Breast epithelium (tissue), 4 donors: ENCODE data around the gene OPCML. TPM values are rescaled to one million over a fixed set of nuclear protein-coding genes. Genes with fewer than 3 reads are reported as not detected.
"Not testable (repeated sequence)": the region's sequence is repeated elsewhere in the genome, so short reads cannot be mapped to it uniquely, and the experiment has no call there.

ENCODE experiments used
- DNase-seq, 2 donors: peaks; one replicate each; pipeline ENCODE4 v3.0.0-alpha.2; 2019; ENCODE audit warnings: low spot score in 2 of 2
- H3K27ac ChIP-seq, 2 donors: fragments of 200-600 bp; sonication (generic) in 1 of 2; one replicate each; pipeline ENCODE4 v1.5.1; 2016 to 2019; ENCODE audit warnings: mild to moderate bottlenecking in 1 of 2
- H3K27me3 ChIP-seq, 2 donors: fragments of 200-600 bp; sonication (generic) in 1 of 2; one replicate each; pipeline versions ENCODE4 v1.5.1 to v1.6.0; 2017 to 2019; ENCODE audit warnings: control low read depth in 1 of 2, mild to moderate bottlenecking in 1 of 2
- H3K36me3 ChIP-seq: fragments of 200-600 bp; one replicate; pipeline ENCODE4 v1.5.1; 2019
- H3K4me1 ChIP-seq, 2 donors: fragments of 200-600 bp; sonication (generic); one replicate each; pipeline ENCODE4 v1.5.1; 2016 to 2019; ENCODE audit warnings: control low read depth in 1 of 2
- H3K4me3 ChIP-seq, 3 donors: fragments of 200-600 bp; sonication (generic); 1 replicate in 2 of 3; 2 replicates in 1 of 3; pipeline ENCODE4 v1.5.1; 2016 to 2019; ENCODE audit warnings: mild to moderate bottlenecking in 3 of 3, moderate library complexity in 2 of 3
- H3K9me3 ChIP-seq, 2 donors: fragments of 200-600 bp; sonication (generic) in 1 of 2; one replicate each; pipeline ENCODE4 v1.5.1; 2016 to 2019; ENCODE audit warnings: control low read depth in 1 of 2
- POLR2A ChIP-seq: fragments of 450-650 bp; IDR thresholded peaks from one replicate; pipeline ENCODE4 v1.6.1; 2016; ENCODE audit warnings: antibody characterized with exemption, mild to moderate bottlenecking, moderate library complexity
- POLR2AphosphoS5 ChIP-seq, 3 donors: sonication (generic); formaldehyde crosslinking; IDR thresholded peaks; one replicate each; pipeline ENCODE4 v1.6.1; 2017; ENCODE audit warnings: antibody characterized with exemption in 3 of 3
- intact Hi-C: fragments of 100-400 bp; cut with DNase I; formaldehyde crosslinking; loops from one replicate; pipeline ENCODE4 v1.15.1; 2023; ENCODE audit warnings: low total_unique reads
- total RNA-seq, 3 donors: library from RNA; depleted of rRNA; stranded (reverse); fragments of >200 nt; gene quantifications; one replicate each; pipeline ENCODE4 v1.1.0, GENCODE V29; 2016
- TF ChIP-seq, protein P1 (sequence below), 3 donors: fragments of 450-650 bp; IDR thresholded peaks; one replicate each; pipeline ENCODE4 v1.5.1; 2016 to 2017; ENCODE audit warnings: antibody characterized with exemption in 3 of 3, mild to moderate bottlenecking in 3 of 3, moderate library complexity in 3 of 3

Gene OPCML
- total RNA-seq, 3 donors from 2014 or later, result not detected

- no peak for DNase-seq
- intact Hi-C loops, result no loop called here
- no peak overlapping the region for H3K4me3 ChIP-seq
- TF ChIP-seq POLR2AphosphoS5 (IDR thresholded peaks at IDR 0.05) (no peak), POLR2A (no peak)
- TF ChIP-seq, protein P1, sequence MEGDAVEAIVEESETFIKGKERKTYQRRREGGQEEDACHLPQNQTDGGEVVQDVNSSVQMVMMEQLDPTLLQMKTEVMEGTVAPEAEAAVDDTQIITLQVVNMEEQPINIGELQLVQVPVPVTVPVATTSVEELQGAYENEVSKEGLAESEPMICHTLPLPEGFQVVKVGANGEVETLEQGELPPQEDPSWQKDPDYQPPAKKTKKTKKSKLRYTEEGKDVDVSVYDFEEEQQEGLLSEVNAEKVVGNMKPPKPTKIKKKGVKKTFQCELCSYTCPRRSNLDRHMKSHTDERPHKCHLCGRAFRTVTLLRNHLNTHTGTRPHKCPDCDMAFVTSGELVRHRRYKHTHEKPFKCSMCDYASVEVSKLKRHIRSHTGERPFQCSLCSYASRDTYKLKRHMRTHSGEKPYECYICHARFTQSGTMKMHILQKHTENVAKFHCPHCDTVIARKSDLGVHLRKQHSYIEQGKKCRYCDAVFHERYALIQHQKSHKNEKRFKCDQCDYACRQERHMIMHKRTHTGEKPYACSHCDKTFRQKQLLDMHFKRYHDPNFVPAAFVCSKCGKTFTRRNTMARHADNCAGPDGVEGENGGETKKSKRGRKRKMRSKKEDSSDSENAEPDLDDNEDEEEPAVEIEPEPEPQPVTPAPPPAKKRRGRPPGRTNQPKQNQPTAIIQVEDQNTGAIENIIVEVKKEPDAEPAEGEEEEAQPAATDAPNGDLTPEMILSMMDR (IDR thresholded peaks at IDR 0.05), result no peak
- H3K27me3 ChIP-seq, result peaks cover 0 to 23% of the 10 kb centered on the region in 2 donors
- H3K36me3 ChIP-seq, result no peaks in the 10 kb centered on the region
- H3K4me1 ChIP-seq, result no peaks in the 10 kb centered on the region
- H3K27ac ChIP-seq, result no peak overlapping the region
- no peaks in the 10 kb centered on the region for H3K9me3 ChIP-seq
Measured at GRCh38 chr11:132402071-132402684, 1130.1 kb downstream of the OPCML start.

DNA sequence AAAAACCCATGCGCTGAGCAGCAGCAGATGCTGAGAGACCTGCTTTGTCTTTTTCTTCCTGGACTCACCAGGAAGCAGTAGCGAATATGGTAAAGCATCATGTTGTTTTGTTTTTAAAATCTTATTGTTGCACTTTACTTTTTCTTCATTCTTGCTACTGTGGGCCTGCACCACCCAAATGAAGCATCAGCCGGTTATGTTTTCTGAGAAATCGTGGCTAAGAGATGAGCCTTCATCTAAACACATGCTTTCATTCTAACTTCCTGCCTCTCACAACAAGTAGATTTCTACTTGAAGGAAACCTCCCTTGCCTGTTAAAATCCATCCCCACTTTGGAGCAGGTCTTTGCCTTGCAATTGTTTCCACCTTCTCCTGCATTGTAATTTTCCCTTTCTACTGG is 1136.0 kb downstream of the OPCML start:
- Histone ChIP-seq H3K27me3 (peaks cover 0 to 8% of the 10 kb centered on the region in 2 donors), H3K9me3 (no peaks in the 10 kb centered on the region), H3K36me3 (no peaks in the 10 kb centered on the region), H3K4me3 (no peak overlapping the region), H3K27ac (no peak overlapping the region), H3K4me1 (no peaks in the 10 kb centered on the region)
- no peak for TF ChIP-seq POLR2AphosphoS5 (IDR thresholded peaks at IDR 0.05)
- TF ChIP-seq POLR2A, result no peak
- TF ChIP-seq, protein P1 (IDR thresholded peaks at IDR 0.05), result no peak
- DNase-seq, result no peak
- intact Hi-C loops, result no loop called here

GRCh38 chr11:132395434-132395833 is 1136.9 kb downstream of the OPCML start:
- Histone ChIP-seq H3K27me3 (peaks cover 0 to 4% of the 10 kb centered on the region in 2 donors), H3K36me3 (no peaks in the 10 kb centered on the region), H3K4me1 (no peaks in the 10 kb centered on the region), H3K27ac (no peak overlapping the region), H3K9me3 (peaks cover 0 to 7% of the 10 kb centered on the region in 2 donors), H3K4me3 (no peak overlapping the region)
- no peak for TF ChIP-seq POLR2AphosphoS5 (IDR thresholded peaks at IDR 0.05)
- TF ChIP-seq POLR2A, result no peak
- TF ChIP-seq, protein P1 (IDR thresholded peaks at IDR 0.05), result no peak
- intact Hi-C loops, result no loop called here
- no peak for DNase-seq

- no peak overlapping the region for H3K27ac ChIP-seq
- H3K4me3 ChIP-seq, result no peak overlapping the region
- no peaks in the 10 kb centered on the region for H3K27me3 ChIP-seq
- no peak for DNase-seq
- intact Hi-C loops, result no loop called here
- no peaks in the 10 kb centered on the region for H3K36me3 ChIP-seq
- peaks cover 5 to 9% of the 10 kb centered on the region in 2 donors for H3K9me3 ChIP-seq
- H3K4me1 ChIP-seq, result no peaks in the 10 kb centered on the region
- no peak for TF ChIP-seq POLR2A
- no peak for TF ChIP-seq POLR2AphosphoS5 (IDR thresholded peaks at IDR 0.05)
- TF ChIP-seq, protein P1 (IDR thresholded peaks at IDR 0.05), result no peak
Measured at GRCh38 chr11:132379540-132379939, 1152.8 kb downstream of the OPCML start.

- no peaks in the 10 kb centered on the region for H3K27me3 ChIP-seq
- intact Hi-C loops, result loop anchor here (5.0 kb wide), 1 partner anchor 454 kb away; no protein-coding TSS in a partner anchor
- H3K4me1 ChIP-seq, result no peaks in the 10 kb centered on the region
- no peaks in the 10 kb centered on the region for H3K9me3 ChIP-seq
- H3K4me3 ChIP-seq, result no peak overlapping the region
- no peak for DNase-seq
- TF ChIP-seq, protein P1 (IDR thresholded peaks at IDR 0.05), result no peak
- TF ChIP-seq POLR2A (no peak), POLR2AphosphoS5 (IDR thresholded peaks at IDR 0.05) (no peak)
- no peaks in the 10 kb centered on the region for H3K36me3 ChIP-seq
- H3K27ac ChIP-seq, result no peak overlapping the region
Measured at GRCh38 chr11:132373405-132374143, 1158.7 kb downstream of the OPCML start.

DNA sequence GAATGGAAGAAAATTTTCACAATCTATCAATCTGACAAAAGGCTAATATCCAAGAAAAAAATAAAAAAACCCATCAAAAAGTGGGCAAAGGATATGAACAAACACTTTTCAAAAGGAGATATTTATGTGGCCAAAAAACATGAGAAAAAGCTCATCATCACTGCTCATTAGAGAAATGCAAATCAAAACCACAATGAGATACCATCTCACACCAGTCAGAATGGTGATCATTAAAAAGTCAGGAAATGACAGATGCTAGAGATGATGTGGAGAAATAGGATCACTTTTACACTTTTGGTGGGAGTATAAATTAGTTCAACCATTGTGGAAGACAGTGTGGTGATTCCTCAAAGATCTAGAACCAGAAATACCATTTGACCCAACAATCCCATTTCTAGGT is 1162.2 kb downstream of the OPCML start:
- H3K36me3 ChIP-seq, H3K9me3 ChIP-seq, H3K27me3 ChIP-seq, H3K4me1 ChIP-seq, H3K4me3 ChIP-seq, H3K27ac ChIP-seq, DNase-seq: not testable (repeated sequence)
- intact Hi-C loops, result loop anchor here (5.0 kb wide), 1 partner anchor 457 kb away; no protein-coding TSS in a partner anchor
